ENCODE measurements around the gene TMEM176B.

DNA sequence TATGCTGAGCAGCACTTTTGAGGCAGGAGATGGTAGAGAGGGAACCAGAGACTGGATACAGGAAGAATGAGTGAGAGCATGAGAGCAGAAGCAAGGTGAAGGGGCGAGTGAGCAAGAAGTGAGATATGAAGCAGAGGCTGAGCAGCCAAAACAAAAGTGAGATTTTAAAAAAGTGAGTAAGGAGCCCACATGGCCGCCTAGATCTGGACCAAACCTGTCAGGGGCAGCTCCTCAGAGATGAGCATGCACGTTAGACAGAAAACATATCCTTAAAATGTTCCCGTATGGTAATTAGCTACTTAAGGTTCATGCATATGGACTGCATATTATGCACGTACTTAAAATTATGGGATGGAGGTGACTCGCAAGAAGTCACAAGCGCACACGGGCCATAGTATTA is 22.9 kb upstream of the TMEM176B start:
- TF ChIP-seq, protein P1, sequence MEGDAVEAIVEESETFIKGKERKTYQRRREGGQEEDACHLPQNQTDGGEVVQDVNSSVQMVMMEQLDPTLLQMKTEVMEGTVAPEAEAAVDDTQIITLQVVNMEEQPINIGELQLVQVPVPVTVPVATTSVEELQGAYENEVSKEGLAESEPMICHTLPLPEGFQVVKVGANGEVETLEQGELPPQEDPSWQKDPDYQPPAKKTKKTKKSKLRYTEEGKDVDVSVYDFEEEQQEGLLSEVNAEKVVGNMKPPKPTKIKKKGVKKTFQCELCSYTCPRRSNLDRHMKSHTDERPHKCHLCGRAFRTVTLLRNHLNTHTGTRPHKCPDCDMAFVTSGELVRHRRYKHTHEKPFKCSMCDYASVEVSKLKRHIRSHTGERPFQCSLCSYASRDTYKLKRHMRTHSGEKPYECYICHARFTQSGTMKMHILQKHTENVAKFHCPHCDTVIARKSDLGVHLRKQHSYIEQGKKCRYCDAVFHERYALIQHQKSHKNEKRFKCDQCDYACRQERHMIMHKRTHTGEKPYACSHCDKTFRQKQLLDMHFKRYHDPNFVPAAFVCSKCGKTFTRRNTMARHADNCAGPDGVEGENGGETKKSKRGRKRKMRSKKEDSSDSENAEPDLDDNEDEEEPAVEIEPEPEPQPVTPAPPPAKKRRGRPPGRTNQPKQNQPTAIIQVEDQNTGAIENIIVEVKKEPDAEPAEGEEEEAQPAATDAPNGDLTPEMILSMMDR (IDR thresholded peaks at IDR 0.05): no peak
- TF ChIP-seq POLR2A (IDR thresholded peaks at IDR 0.05): no peak

Measured in testis (tissue), 2 donors.